ENCODE results near the gene SLC38A10.

GRCh38 chr17:81323411-81323868 is 28.3 kb upstream of the SLC38A10 start:
- TF ChIP-seq CTCF (IDR thresholded peaks at IDR 0.05) (no peak), EP300 (IDR thresholded peaks at IDR 0.05) (no peak), POLR2A (IDR thresholded peaks at IDR 0.05) (no peak)
